SIG-M5 (cell line): ENCODE data around the gene ATG5.
"Not testable (repeated sequence)": the region's sequence is repeated elsewhere in the genome, so short reads cannot be mapped to it uniquely, and the experiment has no call there.

Experiments
- DNase-seq: peaks from one replicate; lab custom pipeline; 2025; lab: John Stamatoyannopoulos, UW

ATG5 gene

GRCh38 chr6:106256201-106256968, 69.2 kb downstream of the ATG5 start:
- no peak for DNase-seq

- no peak for DNase-seq
These were observed 70.3 kb downstream of the ATG5 start for GRCh38 chr6:106255306-106255705.

DNA sequence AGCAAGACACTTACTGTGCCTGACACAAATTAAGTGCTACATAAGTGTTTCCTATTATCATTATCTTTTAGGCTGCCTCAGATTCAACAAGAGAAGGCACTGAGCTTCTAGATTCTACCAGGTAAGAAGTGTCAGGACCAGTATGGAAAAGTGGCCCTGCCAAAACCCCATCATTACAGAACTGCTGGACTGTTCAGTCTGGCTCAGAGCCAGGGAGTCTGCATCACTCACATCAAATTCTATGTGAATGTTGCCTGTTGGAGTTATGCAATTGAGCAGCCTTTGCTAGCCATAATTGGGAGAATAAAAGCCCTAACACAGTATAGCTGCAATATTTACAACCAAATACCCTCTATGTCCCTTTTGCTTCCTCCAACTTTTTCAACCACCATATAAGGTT, 70.9 kb downstream of the ATG5 start:
- DNase-seq: no peak

GRCh38 chr6:106253731-106254130, 71.8 kb downstream of the ATG5 start:
- DNase-seq: no peak

DNA sequence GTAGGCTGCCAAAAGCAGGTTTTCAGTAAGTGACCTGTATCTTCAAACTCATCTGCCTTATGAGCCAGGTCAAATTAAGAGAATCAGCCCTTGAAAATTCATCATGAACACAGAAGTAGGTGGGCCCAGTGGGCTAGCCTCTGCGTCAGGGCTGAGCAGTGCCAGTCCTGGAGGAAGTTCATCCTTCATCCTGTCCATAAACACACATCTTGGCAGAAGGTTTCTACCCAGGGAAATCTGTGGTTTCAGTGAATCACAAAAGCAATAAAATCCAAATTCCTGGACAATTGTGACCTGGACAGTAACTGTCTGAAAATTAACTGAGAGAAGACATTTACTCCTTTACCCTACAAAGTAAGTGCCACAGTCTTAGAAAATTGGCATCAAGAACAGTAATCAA, 72.4 kb downstream of the ATG5 start:
- DNase-seq: no peak

DNA sequence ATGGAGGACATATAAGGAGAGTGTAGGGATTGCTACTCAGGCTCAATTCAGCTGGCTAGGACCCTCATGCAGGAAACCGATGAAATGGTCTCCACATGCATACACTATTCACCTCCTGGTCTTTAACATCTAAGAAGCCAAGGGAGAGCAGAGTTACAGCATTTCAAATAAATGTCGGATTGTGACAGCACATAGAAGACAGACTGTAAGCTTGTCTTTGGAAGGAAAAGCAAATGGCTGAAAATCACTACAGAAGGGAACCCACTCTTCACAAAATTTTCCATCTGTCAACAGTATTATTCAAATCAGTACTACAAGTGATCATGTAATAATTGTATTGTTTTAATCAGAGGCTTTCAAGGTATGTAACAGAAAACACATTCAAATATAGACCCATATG, 72.9 kb downstream of the ATG5 start:
- DNase-seq: no peak

GRCh38 chr6:106251531-106252255, 73.9 kb downstream of the ATG5 start:
- DNase-seq: not testable (repeated sequence)

GRCh38 chr6:106250953-106251352, 74.6 kb downstream of the ATG5 start:
- no peak for DNase-seq

- no peak for DNase-seq
These were observed 75.9 kb downstream of the ATG5 start for GRCh38 chr6:106249658-106250057.

DNA sequence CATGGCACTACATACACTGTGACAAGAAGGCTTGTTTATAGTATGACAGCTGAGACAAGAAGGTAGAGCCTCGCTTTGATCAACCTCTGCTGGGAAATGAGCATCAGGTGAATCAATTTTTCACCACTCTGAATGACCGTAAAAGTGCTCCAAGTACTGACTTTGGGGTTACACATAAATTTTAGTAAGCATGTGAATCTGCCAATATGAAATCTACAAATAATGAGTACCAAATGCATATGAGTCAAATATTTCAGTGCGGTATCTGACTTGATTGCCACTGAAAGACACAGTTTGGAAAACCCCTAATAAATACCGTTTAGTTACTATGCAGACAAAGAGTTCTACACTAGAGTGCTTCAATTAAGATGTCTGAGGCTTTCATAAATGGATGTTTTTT, 77.8 kb downstream of the ATG5 start:
- no peak for DNase-seq

DNA sequence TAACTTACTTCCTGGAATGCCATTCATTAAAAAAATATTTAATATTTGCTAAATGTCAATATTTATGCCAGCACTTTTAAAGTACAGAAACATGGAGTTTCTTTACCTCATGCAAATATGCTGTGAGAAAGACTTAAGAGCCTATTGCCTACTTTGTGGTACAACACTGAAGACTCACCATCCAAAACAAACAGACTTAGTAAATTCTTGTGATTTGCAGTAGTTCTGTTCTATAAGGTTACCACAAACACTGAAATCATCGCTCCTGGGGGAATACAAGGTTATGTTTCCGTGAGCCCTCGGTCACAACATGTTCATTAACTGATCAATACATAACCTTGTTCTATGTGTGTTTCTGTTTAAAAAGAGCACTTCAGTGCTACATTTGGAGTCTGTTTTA, 78.3 kb downstream of the ATG5 start:
- no peak for DNase-seq

GRCh38 chr6:106244931-106245330, 80.6 kb downstream of the ATG5 start:
- DNase-seq: no peak

GRCh38 chr6:106244521-106244920, 81.0 kb downstream of the ATG5 start:
- DNase-seq: no peak

- DNase-seq: no peak
These were observed 82.3 kb downstream of the ATG5 start for GRCh38 chr6:106243261-106243660.

DNA sequence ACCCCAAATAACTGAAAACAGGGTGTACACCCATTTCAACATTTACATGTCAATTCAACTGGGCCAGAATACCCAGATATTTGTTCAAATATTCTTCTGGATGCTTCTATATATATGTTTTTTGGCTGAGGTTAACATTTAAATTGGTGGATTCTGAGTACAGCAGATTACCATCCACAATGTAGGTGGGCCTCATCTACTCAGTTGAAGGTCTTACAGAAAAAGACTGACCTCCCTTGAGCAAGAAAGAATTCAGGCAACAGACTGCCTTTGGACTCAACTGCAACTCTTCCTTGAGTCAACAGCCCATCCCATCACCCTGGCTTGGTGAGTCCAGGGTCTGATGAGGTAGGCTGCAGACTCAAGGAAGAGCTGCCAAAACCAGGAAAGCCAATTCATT, 84.1 kb downstream of the ATG5 start:
- no peak for DNase-seq

DNA sequence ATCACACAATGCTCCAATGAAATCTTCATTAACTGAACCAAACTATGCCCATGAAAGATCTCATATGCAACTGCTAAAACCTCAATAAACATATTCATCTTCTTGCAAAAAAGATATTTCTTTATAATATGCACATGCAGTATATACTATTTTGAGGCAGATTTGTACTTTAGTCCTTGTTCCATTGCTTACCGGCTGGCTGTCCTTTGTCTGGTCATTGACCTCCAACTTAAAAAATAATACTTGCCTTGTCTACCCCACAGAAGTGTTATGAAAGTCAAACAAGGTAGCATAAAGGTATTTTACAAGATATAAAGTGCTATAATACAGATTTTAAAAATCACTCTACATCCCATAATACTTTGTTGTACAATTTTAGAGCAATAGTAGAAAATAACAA, 88.3 kb downstream of the ATG5 start:
- no peak for DNase-seq

- DNase-seq: not testable (repeated sequence)
These were observed 95.6 kb downstream of the ATG5 start for GRCh38 chr6:106229876-106230445.

GRCh38 chr6:106227612-106228507, 97.7 kb downstream of the ATG5 start:
- no peak for DNase-seq

DNA sequence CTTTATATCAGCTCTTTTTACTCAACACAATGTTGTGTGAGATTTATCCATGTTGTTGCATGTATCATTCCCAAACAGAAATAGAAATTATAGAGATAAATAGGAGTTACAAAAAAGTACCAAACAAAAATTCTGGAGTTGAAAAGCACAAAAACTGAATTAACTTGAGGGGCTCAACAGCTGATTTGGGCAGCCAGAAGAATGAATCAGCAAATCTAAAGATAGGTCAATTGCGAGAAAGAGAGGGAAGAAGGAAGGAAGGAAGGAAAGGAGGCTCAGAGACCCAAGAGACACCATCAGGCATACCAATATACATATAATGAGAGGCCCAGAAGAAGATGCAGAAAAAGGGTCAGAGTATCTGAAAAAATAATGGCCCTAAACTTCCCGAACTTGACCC, 98.9 kb downstream of the ATG5 start:
- DNase-seq: no peak

- no peak for DNase-seq
These were observed 100.0 kb downstream of the ATG5 start for GRCh38 chr6:106225581-106225980.

DNA sequence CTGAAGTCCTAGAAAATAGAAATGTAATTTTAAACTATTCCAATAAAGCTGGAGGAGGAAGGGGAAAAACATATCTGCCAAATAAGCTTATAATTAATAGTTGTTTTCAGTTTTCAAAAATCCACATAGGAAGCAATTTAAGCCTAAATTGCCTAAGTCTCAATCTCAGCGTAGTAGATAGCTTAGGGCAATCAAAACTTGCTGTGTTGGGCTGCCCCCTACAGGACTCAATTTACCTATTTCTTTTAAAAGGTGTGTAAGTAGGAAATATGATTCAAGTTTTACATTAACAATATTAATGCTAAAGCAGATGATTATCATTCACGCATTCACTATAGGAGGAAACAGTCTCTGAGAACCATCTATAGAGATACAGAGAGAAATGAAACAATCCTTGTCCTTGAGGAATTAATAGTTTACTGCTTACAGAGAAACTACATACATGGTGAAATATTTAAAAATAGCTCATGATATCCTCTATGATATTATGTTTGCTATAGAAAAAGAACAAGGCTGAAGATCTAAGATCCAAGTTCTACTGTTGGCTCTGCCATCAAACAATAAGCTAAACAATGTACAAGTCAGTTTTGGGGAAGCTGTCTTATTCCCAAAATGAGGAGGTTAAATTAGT, 102.1 kb downstream of the ATG5 start:
- DNase-seq: no peak

DNA sequence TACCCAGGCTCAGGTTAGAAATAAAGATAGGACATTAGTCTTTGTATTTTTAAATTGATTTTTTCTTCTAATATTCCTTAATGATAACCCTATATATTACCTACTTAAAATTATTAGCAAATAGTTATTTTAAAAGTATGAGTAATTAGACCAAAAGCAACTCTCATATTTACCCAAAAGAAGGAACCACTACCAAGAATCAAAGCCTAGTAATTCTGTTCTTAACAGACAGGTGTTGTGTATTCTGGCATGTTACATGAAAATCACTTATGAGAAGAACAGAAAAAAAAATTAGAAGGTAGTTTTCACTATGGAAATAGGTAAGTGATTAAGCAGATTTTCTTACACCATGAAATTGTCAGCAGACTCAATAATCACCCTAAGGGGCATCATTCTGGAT, 105.1 kb downstream of the ATG5 start:
- no peak for DNase-seq
